Inflammatory macrophage treated with lipopolysaccharide for 4 hours (primary cell): Measurements from ENCODE around the gene HACD3.
"Not testable (repeated sequence)": the region's sequence is repeated elsewhere in the genome, so short reads cannot be mapped to it uniquely, and the experiment has no call there.

Source experiments
- DNase-seq: peaks from one replicate; pipeline ENCODE4 v3.0.0-alpha.2; 2020

HACD3 gene

GRCh38 chr15:65610871-65611718 is 80.8 kb downstream of the HACD3 start, which contains the start of gene INTS14:
INTS14 (minus strand) TSS chr15:65611131; CDS start chr15:65607380, 3,751 bp downstream.
- DNase-seq: peak; percentile 98

GRCh38 chr15:65611888-65612615 is 81.8 kb downstream of the HACD3 start:
- no peak for DNase-seq

- DNase-seq: peak; percentile 59
These were observed 82.3 kb downstream of the HACD3 start for GRCh38 chr15:65612616-65612946.

GRCh38 chr15:65612949-65613744 is 82.9 kb downstream of the HACD3 start:
- peak; percentile 62 for DNase-seq

- not testable (repeated sequence) for DNase-seq
These were observed 85.6 kb downstream of the HACD3 start for GRCh38 chr15:65615887-65616286.

- no peak for DNase-seq
These were observed 88.4 kb downstream of the HACD3 start for GRCh38 chr15:65618560-65619109.

GRCh38 chr15:65619626-65620290 is 89.5 kb downstream of the HACD3 start:
- DNase-seq: no peak

GRCh38 chr15:65620833-65621232 is 90.6 kb downstream of the HACD3 start:
- DNase-seq: no peak

GRCh38 chr15:65621638-65622037 is 91.4 kb downstream of the HACD3 start, which contains the start of gene SLC24A1:
SLC24A1 (plus strand) TSS chr15:65621938; CDS start chr15:65624081, 2,143 bp downstream.
- DNase-seq: no peak

- DNase-seq: no peak
These were observed 92.8 kb downstream of the HACD3 start for GRCh38 chr15:65623103-65623502.

GRCh38 chr15:65626856-65627255 is 96.6 kb downstream of the HACD3 start:
- no peak for DNase-seq
